Liver (tissue), 9 donors: ENCODE results near the gene TMEM255A. TPM values are rescaled to one million over a fixed set of nuclear protein-coding genes. Genes with fewer than 3 reads are reported as not detected.

Experiments
- DNase-seq: peaks from one replicate; pipeline ENCODE4 v3.0.0-alpha.2; 2017; ENCODE audit warnings: low spot score
- H3K27ac ChIP-seq, 2 donors: one replicate each; pipeline ENCODE4 v1.7.0; 2013; ENCODE audit warnings: inconsistent platforms in 2 of 2, low read length in 2 of 2, control low read depth in 1 of 2, low read depth in 1 of 2, mild to moderate bottlenecking in 1 of 2
- H3K27me3 ChIP-seq, 4 donors: one replicate each; pipeline versions ENCODE4 v1.6.1 to v1.7.0; 2013; ENCODE audit warnings: low read length in 3 of 4, inconsistent platforms in 1 of 4, mild to moderate bottlenecking in 1 of 4, moderate library complexity in 1 of 4; ENCODE audit not compliant: control insufficient read depth in 4 of 4, insufficient read depth in 4 of 4
- H3K36me3 ChIP-seq, 4 donors: one replicate each; pipeline versions ENCODE4 v1.6.1 to v1.7.0; 2013; ENCODE audit warnings: low read length in 3 of 4, mild to moderate bottlenecking in 3 of 4, low read depth in 1 of 4, moderate library complexity in 1 of 4; ENCODE audit not compliant: control insufficient read depth in 4 of 4, insufficient read depth in 3 of 4
- H3K4me1 ChIP-seq, 4 donors: one replicate each; pipeline versions ENCODE4 v1.6.1 to v1.7.0; 2013; ENCODE audit warnings: low read length in 3 of 4, mild to moderate bottlenecking in 3 of 4, moderate library complexity in 1 of 4; ENCODE audit not compliant: control insufficient read depth in 4 of 4, insufficient read depth in 4 of 4
- H3K4me3 ChIP-seq, 3 donors: one replicate each; pipeline versions ENCODE4 v1.6.1 to v1.7.0; 2013; ENCODE audit warnings: low read length in 3 of 3, control low read depth in 1 of 3, low read depth in 1 of 3, mild to moderate bottlenecking in 1 of 3
- H3K9ac ChIP-seq, 2 donors: one replicate each; pipeline ENCODE4 v1.7.0; 2013; ENCODE audit warnings: low read length in 2 of 2, mild to moderate bottlenecking in 2 of 2, moderate library complexity in 2 of 2, control low read depth in 1 of 2, low read depth in 1 of 2
- H3K9me3 ChIP-seq, 4 donors: one replicate each; pipeline versions ENCODE4 v1.6.1 to v1.7.0; 2013; ENCODE audit warnings: low read length in 3 of 4; ENCODE audit not compliant: control insufficient read depth in 4 of 4
- EGR1 ChIP-seq, 2 donors: IDR thresholded peaks; 2 replicates each; pipeline ENCODE4 v1.6.1; 2016 to 2018; ENCODE audit warnings: antibody characterized with exemption in 2 of 2, low read depth in 2 of 2
- FOXA1 ChIP-seq: IDR thresholded peaks from 2 replicates; pipeline ENCODE4 v1.6.1; 2016; ENCODE audit warnings: antibody characterized with exemption
- FOXA2 ChIP-seq: IDR thresholded peaks from 2 replicates; pipeline ENCODE4 v1.6.1; 2016; ENCODE audit warnings: antibody characterized with exemption
- GABPA ChIP-seq, 2 donors: IDR thresholded peaks in 1 of 2; conservative IDR thresholded peaks in 1 of 2; 2 replicates each; pipeline ENCODE4 v1.6.1; 2016; ENCODE audit warnings: antibody characterized with exemption in 2 of 2, mild to moderate bottlenecking in 1 of 2, moderate library complexity in 1 of 2
- HNF4A ChIP-seq, 2 donors: conservative IDR thresholded peaks; 2 replicates each; pipeline ENCODE4 v1.6.1; 2016; ENCODE audit warnings: antibody characterized with exemption in 2 of 2, mild to moderate bottlenecking in 2 of 2
- HNF4G ChIP-seq: IDR thresholded peaks from 2 replicates; pipeline ENCODE4 v1.6.1; 2016; ENCODE audit warnings: antibody characterized with exemption
- JUND ChIP-seq, 2 donors: IDR thresholded peaks; 2 replicates each; pipeline ENCODE4 v1.6.1; 2016; ENCODE audit warnings: antibody characterized with exemption in 2 of 2
- NR2F2 ChIP-seq: IDR thresholded peaks from 2 replicates; pipeline ENCODE4 v1.6.1; 2016; ENCODE audit warnings: antibody characterized with exemption
- RAD21 ChIP-seq, 2 donors: IDR thresholded peaks; 2 replicates each; pipeline ENCODE4 v1.6.1; 2016; ENCODE audit warnings: antibody characterized with exemption in 2 of 2, mild to moderate bottlenecking in 2 of 2
- RXRA ChIP-seq, 2 donors: IDR thresholded peaks; 2 replicates each; pipeline ENCODE4 v1.6.1; 2017 to 2018; ENCODE audit warnings: antibody characterized with exemption in 2 of 2, mild to moderate bottlenecking in 1 of 2
- SP1 ChIP-seq: IDR thresholded peaks from 2 replicates; pipeline ENCODE4 v1.6.1; 2018; ENCODE audit warnings: antibody characterized with exemption, mild to moderate bottlenecking
- TAF1 ChIP-seq: conservative IDR thresholded peaks from 2 replicates; pipeline ENCODE4 v1.6.1; 2016; ENCODE audit warnings: antibody characterized with exemption, mild to moderate bottlenecking
- YY1 ChIP-seq: IDR thresholded peaks from 2 replicates; pipeline ENCODE4 v1.6.1; 2016; ENCODE audit warnings: antibody characterized with exemption, mild to moderate bottlenecking
- WGBS: extraction: QIAGEN DNeasy Blood & Tissue Kit; methylation state at CpG from one replicate; pipeline ENCODE4 v1.1.7; 2013; 5-methylcytosine and 5-hydroxymethylcytosine counted together
- polyA plus RNA-seq, 2 donors: library from polyadenylated mRNA; stranded (reverse) in 1 of 2; unstranded in 1 of 2; fragments of 200-250 nt in 1 of 2; fragments of >200 nt in 1 of 2; fragmentation: Nextera tagmentation in 1 of 2; extraction: Ambion mirVana in 1 of 2; gene quantifications; one replicate each; pipeline versions ENCODE4 v1.2.1 to v1.2.3, GENCODE V29; 2013 to 2015
- total RNA-seq, 2 donors: library from RNA; depleted of rRNA; stranded (reverse); fragments of >200 nt; gene quantifications; one replicate each; pipeline ENCODE4 v1.2.3, GENCODE V29; 2014
- TF ChIP-seq, protein P1 (sequence below): IDR thresholded peaks from 2 replicates; pipeline ENCODE4 v1.6.1; 2016; ENCODE audit warnings: antibody characterized with exemption
- TF ChIP-seq, protein P2 (sequence below): IDR thresholded peaks from 2 replicates; pipeline ENCODE4 v1.6.1; 2016; ENCODE audit warnings: antibody characterized with exemption
- TF ChIP-seq, protein P3 (sequence below): IDR thresholded peaks from 2 replicates; pipeline ENCODE4 v1.6.1; 2016; ENCODE audit warnings: antibody characterized with exemption
- TF ChIP-seq, protein P4 (sequence below): fragments of 150-350 bp; IDR thresholded peaks from 2 replicates; pipeline ENCODE4 v1.5.1; 2017; ENCODE audit warnings: improper control_type of control experiment, low read depth, low read length; ENCODE audit not compliant: missing input control
- donor health status: healthy.
- donor health status: healthy.
- donor health status: healthy.
- donor health status: healthy.
- donor health status: healthy.

TMEM255A gene
- total and polyA plus RNA-seq, 4 donors, result 0.08 TPM; not detected in 3

DNA sequence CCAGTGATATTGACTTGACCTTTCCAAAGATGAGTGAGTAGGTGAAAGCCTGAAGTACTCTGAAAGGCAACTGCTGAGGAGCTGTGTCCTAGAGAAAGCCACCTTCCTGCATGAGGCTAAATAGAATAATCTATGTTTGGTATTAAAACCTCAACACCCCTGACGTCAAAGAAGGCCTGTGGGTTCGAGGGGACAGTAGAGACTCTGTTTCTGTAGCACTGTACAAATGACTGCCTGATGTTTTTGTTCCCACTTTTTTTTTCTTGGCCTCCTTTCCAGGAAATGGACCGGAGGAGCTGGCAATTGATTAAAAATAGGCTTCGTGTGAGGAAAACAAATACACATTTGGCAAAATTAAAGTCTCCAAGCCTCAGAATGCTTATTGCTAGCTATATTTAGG is 29.5 kb downstream of the TMEM255A start:
- H3K27ac ChIP-seq, result no peak overlapping the region
- H3K4me1 ChIP-seq, result no peaks in the 10 kb centered on the region
- DNase-seq, result no peak
- TF ChIP-seq, protein P1, sequence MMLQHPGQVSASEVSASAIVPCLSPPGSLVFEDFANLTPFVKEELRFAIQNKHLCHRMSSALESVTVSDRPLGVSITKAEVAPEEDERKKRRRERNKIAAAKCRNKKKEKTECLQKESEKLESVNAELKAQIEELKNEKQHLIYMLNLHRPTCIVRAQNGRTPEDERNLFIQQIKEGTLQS, result no peak
- TF ChIP-seq, protein P2, sequence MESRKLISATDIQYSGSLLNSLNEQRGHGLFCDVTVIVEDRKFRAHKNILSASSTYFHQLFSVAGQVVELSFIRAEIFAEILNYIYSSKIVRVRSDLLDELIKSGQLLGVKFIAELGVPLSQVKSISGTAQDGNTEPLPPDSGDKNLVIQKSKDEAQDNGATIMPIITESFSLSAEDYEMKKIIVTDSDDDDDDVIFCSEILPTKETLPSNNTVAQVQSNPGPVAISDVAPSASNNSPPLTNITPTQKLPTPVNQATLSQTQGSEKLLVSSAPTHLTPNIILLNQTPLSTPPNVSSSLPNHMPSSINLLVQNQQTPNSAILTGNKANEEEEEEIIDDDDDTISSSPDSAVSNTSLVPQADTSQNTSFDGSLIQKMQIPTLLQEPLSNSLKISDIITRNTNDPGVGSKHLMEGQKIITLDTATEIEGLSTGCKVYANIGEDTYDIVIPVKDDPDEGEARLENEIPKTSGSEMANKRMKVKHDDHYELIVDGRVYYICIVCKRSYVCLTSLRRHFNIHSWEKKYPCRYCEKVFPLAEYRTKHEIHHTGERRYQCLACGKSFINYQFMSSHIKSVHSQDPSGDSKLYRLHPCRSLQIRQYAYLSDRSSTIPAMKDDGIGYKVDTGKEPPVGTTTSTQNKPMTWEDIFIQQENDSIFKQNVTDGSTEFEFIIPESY, result no peak
- TF ChIP-seq FOXA1, result no peak
- no peak for TF ChIP-seq FOXA2
- no peak for TF ChIP-seq HNF4G
- TF ChIP-seq TAF1, result no peak
- no peak for TF ChIP-seq GABPA (IDR thresholded peaks at IDR 0.05 in 1 of 2, conservative IDR thresholded peaks at IDR 0.05 in 1 of 2)
- TF ChIP-seq RAD21 (IDR thresholded peaks at IDR 0.05), result no peak
- TF ChIP-seq, protein P3, sequence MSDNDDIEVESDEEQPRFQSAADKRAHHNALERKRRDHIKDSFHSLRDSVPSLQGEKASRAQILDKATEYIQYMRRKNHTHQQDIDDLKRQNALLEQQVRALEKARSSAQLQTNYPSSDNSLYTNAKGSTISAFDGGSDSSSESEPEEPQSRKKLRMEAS, result no peak
- no peak for TF ChIP-seq NR2F2
- no peak for TF ChIP-seq JUND (IDR thresholded peaks at IDR 0.05)
- TF ChIP-seq RXRA (IDR thresholded peaks at IDR 0.05), result no peak
- TF ChIP-seq HNF4A (conservative IDR thresholded peaks at IDR 0.05), result no peak
- TF ChIP-seq, protein P4, sequence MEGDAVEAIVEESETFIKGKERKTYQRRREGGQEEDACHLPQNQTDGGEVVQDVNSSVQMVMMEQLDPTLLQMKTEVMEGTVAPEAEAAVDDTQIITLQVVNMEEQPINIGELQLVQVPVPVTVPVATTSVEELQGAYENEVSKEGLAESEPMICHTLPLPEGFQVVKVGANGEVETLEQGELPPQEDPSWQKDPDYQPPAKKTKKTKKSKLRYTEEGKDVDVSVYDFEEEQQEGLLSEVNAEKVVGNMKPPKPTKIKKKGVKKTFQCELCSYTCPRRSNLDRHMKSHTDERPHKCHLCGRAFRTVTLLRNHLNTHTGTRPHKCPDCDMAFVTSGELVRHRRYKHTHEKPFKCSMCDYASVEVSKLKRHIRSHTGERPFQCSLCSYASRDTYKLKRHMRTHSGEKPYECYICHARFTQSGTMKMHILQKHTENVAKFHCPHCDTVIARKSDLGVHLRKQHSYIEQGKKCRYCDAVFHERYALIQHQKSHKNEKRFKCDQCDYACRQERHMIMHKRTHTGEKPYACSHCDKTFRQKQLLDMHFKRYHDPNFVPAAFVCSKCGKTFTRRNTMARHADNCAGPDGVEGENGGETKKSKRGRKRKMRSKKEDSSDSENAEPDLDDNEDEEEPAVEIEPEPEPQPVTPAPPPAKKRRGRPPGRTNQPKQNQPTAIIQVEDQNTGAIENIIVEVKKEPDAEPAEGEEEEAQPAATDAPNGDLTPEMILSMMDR, result no peak
- no peak for TF ChIP-seq EGR1 (IDR thresholded peaks at IDR 0.05; ENCODE audit: low read depth in 2 of 2)
- no peak for TF ChIP-seq SP1
- TF ChIP-seq YY1, result no peak
- 42% methylated on average over 4 of the region's 4 CpGs for WGBS
- no peak overlapping the region for H3K9ac ChIP-seq
- no peak overlapping the region for H3K4me3 ChIP-seq
- H3K36me3 ChIP-seq, result no peaks in the 10 kb centered on the region
- no peaks in the 10 kb centered on the region for H3K9me3 ChIP-seq
- H3K27me3 ChIP-seq, result no peaks in the 10 kb centered on the region

DNA sequence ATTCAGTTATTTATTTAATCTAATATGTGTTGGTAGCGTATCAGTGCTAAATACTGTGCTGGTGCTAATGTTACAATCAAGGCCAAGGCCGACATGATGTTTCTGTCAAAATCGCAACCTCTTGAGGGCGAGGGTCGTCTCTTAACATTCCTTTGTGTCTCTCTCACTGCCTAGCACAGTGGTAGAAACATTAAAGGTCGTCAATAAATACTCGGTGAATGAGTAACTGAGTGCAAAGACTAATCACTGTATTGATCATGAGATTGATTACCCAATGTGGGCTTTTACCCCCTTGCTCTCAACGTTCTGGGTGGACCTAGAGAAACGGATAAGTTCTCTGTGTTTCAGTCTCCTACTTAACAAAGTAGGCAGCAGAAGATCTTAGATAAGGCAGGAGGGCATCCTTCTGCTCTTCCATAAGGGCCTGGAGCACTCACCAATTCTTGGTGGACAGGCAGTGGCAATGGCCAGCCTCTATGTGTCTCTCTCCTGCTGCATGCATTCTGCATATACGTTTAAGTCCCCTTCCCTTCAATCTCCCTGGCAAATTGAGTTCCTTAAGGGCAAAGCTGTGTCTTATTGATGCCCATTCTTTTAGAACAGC is 30.1 kb downstream of the TMEM255A start:
- Histone ChIP-seq H3K4me1 (no peaks in the 10 kb centered on the region), H3K9me3 (no peaks in the 10 kb centered on the region), H3K36me3 (no peaks in the 10 kb centered on the region), H3K27me3 (no peaks in the 10 kb centered on the region), H3K27ac (no peak overlapping the region), H3K9ac (no peak overlapping the region), H3K4me3 (no peak overlapping the region)
- no peak for DNase-seq
- TF ChIP-seq SP1, result peak; percentile 45
- no peak for TF ChIP-seq YY1
- TF ChIP-seq HNF4A (conservative IDR thresholded peaks at IDR 0.05), result peak in 1 of 2 donors; percentile 45
- WGBS, result 57% methylated on average over 10 of the region's 10 CpGs
